ENCODE measurements around the gene NAA10.

The NAA10 gene

DNA sequence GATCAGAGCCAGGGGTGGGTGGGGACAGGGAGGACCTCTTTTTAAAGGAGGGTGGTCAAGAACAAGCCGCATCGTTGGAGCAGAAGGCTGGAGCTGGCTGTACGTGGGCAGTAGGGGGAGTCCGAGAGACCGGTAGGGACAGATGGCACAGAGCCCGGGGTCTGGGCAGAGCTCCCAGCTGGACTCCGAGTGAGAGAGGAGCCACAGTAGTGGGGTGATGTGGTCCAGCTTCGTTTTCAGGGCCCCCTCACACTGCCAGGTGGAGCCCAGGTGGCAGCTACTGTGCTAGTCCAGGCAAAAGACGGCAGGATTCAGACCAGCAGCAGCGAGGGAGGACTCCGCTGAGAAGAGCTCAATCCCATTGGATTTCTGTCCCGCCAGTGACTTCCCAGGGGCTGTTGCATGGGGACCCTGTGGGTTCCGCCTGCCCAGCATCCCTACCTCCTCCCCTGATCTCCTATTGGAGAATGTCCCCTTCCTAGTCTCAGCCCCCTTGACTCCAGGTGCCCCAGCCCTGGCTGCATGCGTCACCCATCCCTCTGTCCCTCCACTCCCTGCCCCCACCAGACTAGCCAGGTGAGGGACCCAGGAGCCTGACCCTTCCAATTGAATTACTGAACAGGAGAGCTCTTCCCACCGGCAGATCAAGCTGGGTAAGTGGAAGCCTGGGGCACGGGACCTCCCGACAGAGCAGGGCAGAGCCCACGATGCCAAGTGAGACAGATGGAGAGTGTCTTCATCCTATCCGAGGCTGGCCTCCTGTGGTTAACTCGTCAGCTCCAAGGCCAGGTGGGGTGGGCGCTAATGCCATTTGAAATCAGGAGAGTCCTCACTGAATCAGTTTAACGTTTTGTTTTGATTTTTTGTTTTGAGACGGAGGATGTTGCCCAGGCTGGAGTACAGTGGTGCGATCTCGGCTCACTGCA, 11.6 kb downstream of the NAA10 start:
- TF ChIP-seq, protein P1, sequence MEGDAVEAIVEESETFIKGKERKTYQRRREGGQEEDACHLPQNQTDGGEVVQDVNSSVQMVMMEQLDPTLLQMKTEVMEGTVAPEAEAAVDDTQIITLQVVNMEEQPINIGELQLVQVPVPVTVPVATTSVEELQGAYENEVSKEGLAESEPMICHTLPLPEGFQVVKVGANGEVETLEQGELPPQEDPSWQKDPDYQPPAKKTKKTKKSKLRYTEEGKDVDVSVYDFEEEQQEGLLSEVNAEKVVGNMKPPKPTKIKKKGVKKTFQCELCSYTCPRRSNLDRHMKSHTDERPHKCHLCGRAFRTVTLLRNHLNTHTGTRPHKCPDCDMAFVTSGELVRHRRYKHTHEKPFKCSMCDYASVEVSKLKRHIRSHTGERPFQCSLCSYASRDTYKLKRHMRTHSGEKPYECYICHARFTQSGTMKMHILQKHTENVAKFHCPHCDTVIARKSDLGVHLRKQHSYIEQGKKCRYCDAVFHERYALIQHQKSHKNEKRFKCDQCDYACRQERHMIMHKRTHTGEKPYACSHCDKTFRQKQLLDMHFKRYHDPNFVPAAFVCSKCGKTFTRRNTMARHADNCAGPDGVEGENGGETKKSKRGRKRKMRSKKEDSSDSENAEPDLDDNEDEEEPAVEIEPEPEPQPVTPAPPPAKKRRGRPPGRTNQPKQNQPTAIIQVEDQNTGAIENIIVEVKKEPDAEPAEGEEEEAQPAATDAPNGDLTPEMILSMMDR (conservative IDR thresholded peaks at IDR 0.05; ENCODE audit: low read length) = peak; percentile 61
- H3K4me3 ChIP-seq (ENCODE audit: low read length) = no peak overlapping the region
- peak; percentile 46 for DNase-seq (ENCODE audit: low read depth)

- no peak for DNase-seq (ENCODE audit: low read depth)
- H3K4me3 ChIP-seq (ENCODE audit: low read length) = no peak overlapping the region
- TF ChIP-seq, protein P1 (conservative IDR thresholded peaks at IDR 0.05; ENCODE audit: low read length) = no peak
These were observed 13.1 kb downstream of the NAA10 start for GRCh38 chrX:153921511-153922446.

DNA sequence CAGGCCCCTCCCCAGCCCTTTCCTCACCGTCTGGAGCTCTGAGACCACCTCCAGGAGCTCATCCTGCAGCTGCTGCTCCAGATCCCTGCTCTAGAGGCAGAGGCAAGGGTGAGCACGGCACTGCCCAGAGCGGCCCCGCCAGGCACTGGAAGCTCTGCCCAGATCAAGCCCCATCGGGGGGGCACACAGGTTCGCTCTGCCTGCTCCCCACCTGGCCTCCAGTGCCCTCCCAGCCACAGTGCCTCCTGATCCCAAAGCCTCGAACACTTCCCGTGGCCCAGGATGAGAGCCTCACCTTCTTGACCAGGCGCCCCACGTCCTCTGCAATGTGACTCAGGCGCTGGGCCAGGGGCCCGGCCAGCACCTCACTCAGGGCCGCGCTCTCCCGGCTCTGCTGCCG, 13.8 kb downstream of the NAA10 start:
- TF ChIP-seq, protein P1 (conservative IDR thresholded peaks at IDR 0.05; ENCODE audit: low read length) = no peak
- no peak overlapping the region for H3K4me3 ChIP-seq (ENCODE audit: low read length)
- no peak for DNase-seq (ENCODE audit: low read depth)

- no peak for DNase-seq (ENCODE audit: low read depth)
- TF ChIP-seq, protein P1 (conservative IDR thresholded peaks at IDR 0.05; ENCODE audit: low read length) = no peak
- H3K4me3 ChIP-seq (ENCODE audit: low read length) = no peak overlapping the region
These were observed 14.3 kb downstream of the NAA10 start for GRCh38 chrX:153920546-153920945.

DNA sequence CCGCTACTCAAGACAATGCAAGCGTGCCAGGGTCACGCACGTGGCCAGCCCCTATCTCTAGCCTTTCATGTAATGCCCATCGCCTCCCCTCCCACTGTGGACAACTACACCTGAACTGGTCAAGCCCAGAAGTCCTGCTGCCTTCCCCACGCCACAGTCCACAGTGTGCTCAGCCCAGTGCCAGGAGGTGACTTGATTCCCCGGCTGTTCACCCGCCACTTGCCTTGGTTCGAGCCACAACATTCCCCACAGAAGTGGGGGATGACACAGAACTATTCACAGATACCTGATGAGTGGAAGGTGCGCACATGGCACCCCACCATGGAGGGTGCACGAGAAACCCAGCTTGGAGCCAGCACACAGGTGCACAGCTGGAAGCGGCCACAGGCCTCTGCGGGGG, 15.6 kb downstream of the NAA10 start:
- H3K4me3 ChIP-seq (ENCODE audit: low read length) = no peak overlapping the region
- DNase-seq (ENCODE audit: low read depth) = no peak
- TF ChIP-seq, protein P1 (conservative IDR thresholded peaks at IDR 0.05; ENCODE audit: low read length) = no peak

DNA sequence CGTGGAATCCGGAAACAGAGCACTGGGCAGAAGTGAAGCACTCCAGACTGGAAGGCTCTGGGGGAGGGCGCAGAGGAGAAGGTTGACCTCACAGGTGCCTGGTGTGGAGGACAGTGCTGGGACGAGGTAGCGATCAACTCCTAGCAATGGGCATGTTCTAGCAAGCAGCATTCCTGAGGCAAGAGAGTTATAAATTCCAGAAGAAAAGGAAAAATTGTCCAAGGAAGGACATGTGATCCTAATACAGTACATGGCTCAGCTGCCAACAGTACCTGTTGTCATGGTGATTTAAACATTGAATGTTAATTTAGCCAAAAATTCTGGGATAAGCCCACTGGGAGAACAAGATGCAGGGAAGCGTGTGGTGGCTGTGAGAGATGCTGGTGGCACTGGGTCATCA, 17.0 kb downstream of the NAA10 start:
- H3K4me3 ChIP-seq (ENCODE audit: low read length) = no peak overlapping the region
- TF ChIP-seq, protein P1 (conservative IDR thresholded peaks at IDR 0.05; ENCODE audit: low read length) = no peak
- no peak for DNase-seq (ENCODE audit: low read depth)

Measured in AG10803 (cell line).